Body of pancreas (tissue), 4 donors: ENCODE data around the gene ANXA6.

ENCODE experiments used
- CTCF ChIP-seq, 7 experiments: fragments of 450-650 bp in 4 of 7; fragments of 200-600 bp in 3 of 7; sonication (generic) in 3 of 7; IDR thresholded peaks; one replicate each; pipeline ENCODE4 v1.5.1; 2016 to 2019; ENCODE audit warnings: antibody characterized with exemption in 7 of 7
- POLR2A ChIP-seq, 3 donors: fragments of 450-650 bp; IDR thresholded peaks; one replicate each; pipeline ENCODE4 v1.6.1; 2016; ENCODE audit warnings: antibody characterized with exemption in 3 of 3, mild to moderate bottlenecking in 2 of 3

DNA sequence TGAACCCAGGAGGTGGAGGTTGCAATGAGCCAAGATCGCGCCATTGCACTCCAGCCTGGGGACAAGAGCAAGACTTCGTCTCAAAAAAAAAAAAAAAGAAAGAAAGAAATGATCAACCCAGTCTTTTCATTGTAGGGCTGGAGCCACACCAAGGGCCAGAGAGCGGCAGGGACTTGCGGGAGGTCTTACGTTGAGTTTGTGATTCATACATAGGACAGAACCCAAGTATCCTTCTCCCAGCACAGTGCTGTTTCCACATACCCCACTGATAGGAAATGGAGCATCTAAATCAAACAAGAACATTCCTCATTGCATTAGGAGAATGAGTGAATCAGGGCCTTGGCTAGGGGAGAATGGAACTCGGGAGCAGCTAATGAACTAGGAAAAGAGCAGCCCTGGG, 73.2 kb downstream of the ANXA6 start:
- TF ChIP-seq CTCF (IDR thresholded peaks at IDR 0.05) (no peak), POLR2A (IDR thresholded peaks at IDR 0.05) (no peak)
